Gastrocnemius medialis (tissue), 4 donors: ENCODE data around the gene TPM3. TPM values are rescaled to one million over a fixed set of nuclear protein-coding genes. Genes with fewer than 3 reads are reported as not detected.

Experiments
- ATAC-seq, 2 donors: fragments of 150-250 bp; one replicate each; pipeline ENCODE4 v1.9.1; 2016
- DNase-seq, 2 donors: peaks; one replicate each; pipeline ENCODE4 v3.0.0-alpha.2; 2019
- H3K27ac ChIP-seq, 4 donors: fragments of 200-600 bp; sonication (generic); 1 replicate in 1 of 4; 2 replicates in 3 of 4; pipeline ENCODE4 v1.5.1; 2016 to 2018; ENCODE audit warnings: mild to moderate bottlenecking in 2 of 4, moderate library complexity in 1 of 4
- H3K27me3 ChIP-seq, 3 donors: fragments of 200-600 bp; sonication (generic) in 2 of 3; 1 replicate in 1 of 3; 2 replicates in 2 of 3; pipeline versions ENCODE4 v1.5.1 to v1.6.0; 2016 to 2019; ENCODE audit warnings: mild to moderate bottlenecking in 1 of 3, moderate library complexity in 1 of 3
- H3K36me3 ChIP-seq, 2 donors: fragments of 200-600 bp; sonication (generic) in 1 of 2; one replicate each; pipeline ENCODE4 v1.5.1; 2017 to 2018
- H3K4me1 ChIP-seq, 2 donors: fragments of 200-600 bp; sonication (generic) in 1 of 2; one replicate each; pipeline ENCODE4 v1.5.1; 2016 to 2017; ENCODE audit warnings: mild to moderate bottlenecking in 2 of 2
- H3K4me3 ChIP-seq, 4 donors: fragments of 200-600 bp; sonication (generic) in 3 of 4; 1 replicate in 1 of 4; 2 replicates in 3 of 4; pipeline ENCODE4 v1.5.1; 2016 to 2019; ENCODE audit warnings: mild to moderate bottlenecking in 2 of 4
- H3K9me3 ChIP-seq, 3 donors: fragments of 200-600 bp; sonication (generic) in 2 of 3; 1 replicate in 1 of 3; 2 replicates in 2 of 3; pipeline ENCODE4 v1.5.1; 2016 to 2019
- POLR2A ChIP-seq, 2 donors: fragments of 450-650 bp; IDR thresholded peaks; one replicate each; pipeline ENCODE4 v1.6.1; 2017; ENCODE audit warnings: antibody characterized with exemption in 2 of 2, mild to moderate bottlenecking in 2 of 2, moderate library complexity in 2 of 2
- in situ Hi-C, 4 donors: fragments of 200-750 bp; cut with MboI; loops; one replicate each; pipeline versions ENCODE4 v1.15.0 to v1.8.0; 2017; ENCODE audit warnings: low sequenced_read_pairs in 4 of 4
- intact Hi-C: fragments of 100-400 bp; cut with DNase I; formaldehyde crosslinking; loops from one replicate; pipeline ENCODE4 v1.15.1; 2023; ENCODE audit warnings: low total_unique reads
- total RNA-seq, 4 donors: library from RNA; depleted of rRNA; stranded (reverse); fragments of >200 nt; gene quantifications; one replicate each; pipeline versions ENCODE4 v1.1.0 to v1.2.3, GENCODE V29; 2016
- TF ChIP-seq, protein P1 (sequence below), 5 experiments: fragments of 450-650 bp in 3 of 5; fragments of 200-600 bp in 2 of 5; sonication (generic) in 2 of 5; IDR thresholded peaks in 4 of 5; conservative IDR thresholded peaks in 1 of 5; 1 replicate in 4 of 5; 2 replicates in 1 of 5; pipeline ENCODE4 v1.5.1; 2016 to 2019; ENCODE audit warnings: antibody characterized with exemption in 5 of 5, mild to moderate bottlenecking in 3 of 5, moderate library complexity in 3 of 5

TPM3 gene
- total RNA-seq, 4 donors from 2014 or later: 1,776 to 3,699 (median 2,786) TPM

DNA sequence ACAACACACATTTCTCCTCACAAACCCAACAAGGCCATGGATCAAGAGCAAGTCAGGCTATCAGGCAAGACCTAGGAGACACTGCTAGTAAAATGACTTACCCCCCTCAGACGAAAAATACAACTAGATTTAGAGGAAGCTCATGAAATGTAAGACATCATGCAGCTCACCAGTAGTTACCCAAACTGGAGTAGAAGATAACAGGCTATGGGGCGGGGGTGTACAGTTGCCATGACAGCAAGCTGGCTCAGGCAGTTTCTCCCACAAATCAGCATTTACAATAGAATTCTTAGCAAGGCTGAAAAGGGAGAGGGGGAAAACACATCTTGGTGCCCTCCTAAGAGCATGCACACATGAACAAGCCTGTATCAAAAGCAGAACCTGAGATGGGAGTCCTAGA lies 13.9 kb downstream of the TPM3 start:
- DNase-seq (no peak), ATAC-seq (no peak)
- H3K4me1 ChIP-seq: peaks cover 54 to 77% of the 10 kb centered on the region in 2 donors
- H3K36me3 ChIP-seq: peaks cover 0 to 50% of the 10 kb centered on the region in 2 donors
- no peaks in the 10 kb centered on the region for H3K9me3 ChIP-seq
- TF ChIP-seq, protein P1, sequence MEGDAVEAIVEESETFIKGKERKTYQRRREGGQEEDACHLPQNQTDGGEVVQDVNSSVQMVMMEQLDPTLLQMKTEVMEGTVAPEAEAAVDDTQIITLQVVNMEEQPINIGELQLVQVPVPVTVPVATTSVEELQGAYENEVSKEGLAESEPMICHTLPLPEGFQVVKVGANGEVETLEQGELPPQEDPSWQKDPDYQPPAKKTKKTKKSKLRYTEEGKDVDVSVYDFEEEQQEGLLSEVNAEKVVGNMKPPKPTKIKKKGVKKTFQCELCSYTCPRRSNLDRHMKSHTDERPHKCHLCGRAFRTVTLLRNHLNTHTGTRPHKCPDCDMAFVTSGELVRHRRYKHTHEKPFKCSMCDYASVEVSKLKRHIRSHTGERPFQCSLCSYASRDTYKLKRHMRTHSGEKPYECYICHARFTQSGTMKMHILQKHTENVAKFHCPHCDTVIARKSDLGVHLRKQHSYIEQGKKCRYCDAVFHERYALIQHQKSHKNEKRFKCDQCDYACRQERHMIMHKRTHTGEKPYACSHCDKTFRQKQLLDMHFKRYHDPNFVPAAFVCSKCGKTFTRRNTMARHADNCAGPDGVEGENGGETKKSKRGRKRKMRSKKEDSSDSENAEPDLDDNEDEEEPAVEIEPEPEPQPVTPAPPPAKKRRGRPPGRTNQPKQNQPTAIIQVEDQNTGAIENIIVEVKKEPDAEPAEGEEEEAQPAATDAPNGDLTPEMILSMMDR (IDR thresholded peaks at IDR 0.05 in 4 of 5, conservative IDR thresholded peaks at IDR 0.05 in 1 of 5): no peak
- no peak for TF ChIP-seq POLR2A (IDR thresholded peaks at IDR 0.05)
- peak overlapping the region; percentile 41 to 86 (median 52) for H3K27ac ChIP-seq
- intact Hi-C loops (no loop called here), in situ Hi-C loops (no loop called here)
- no peaks in the 10 kb centered on the region for H3K27me3 ChIP-seq
- no peak overlapping the region for H3K4me3 ChIP-seq

DNA sequence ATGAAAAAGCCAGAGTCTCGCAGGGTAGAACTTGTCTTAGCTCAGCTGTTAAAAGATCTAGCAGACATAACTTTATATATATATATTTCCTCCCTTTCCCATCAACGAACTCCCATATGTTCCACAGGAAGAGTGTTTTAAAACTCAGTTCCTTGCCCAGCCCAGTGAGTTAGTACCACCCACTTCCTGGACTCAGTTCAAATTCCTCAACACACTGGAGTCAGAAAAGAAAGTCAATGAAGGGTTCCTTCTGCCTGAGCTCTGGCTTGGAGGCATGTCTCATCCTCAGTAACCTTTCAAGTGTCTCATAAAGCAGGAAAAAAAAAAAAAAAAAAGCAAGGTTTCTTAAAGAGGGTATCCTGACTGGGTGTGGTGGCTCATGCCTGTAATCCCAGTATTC lies 15.6 kb downstream of the TPM3 start:
- TF ChIP-seq, protein P1 (IDR thresholded peaks at IDR 0.05 in 4 of 5, conservative IDR thresholded peaks at IDR 0.05 in 1 of 5): no peak
- TF ChIP-seq POLR2A (IDR thresholded peaks at IDR 0.05): no peak
- Histone ChIP-seq H3K4me1 (peaks cover 48 to 65% of the 10 kb centered on the region in 2 donors), H3K36me3 (peaks cover 4 to 67% of the 10 kb centered on the region in 2 donors), H3K27me3 (no peaks in the 10 kb centered on the region), H3K9me3 (no peaks in the 10 kb centered on the region), H3K27ac (peak overlapping the region; percentile 41 to 86 (median 56)), H3K4me3 (no peak overlapping the region)
- intact Hi-C loops: no loop called here
- in situ Hi-C loops: no loop called here
- ATAC-seq (peak in 1 of 2 donors; percentile 38), DNase-seq (no peak)

DNA sequence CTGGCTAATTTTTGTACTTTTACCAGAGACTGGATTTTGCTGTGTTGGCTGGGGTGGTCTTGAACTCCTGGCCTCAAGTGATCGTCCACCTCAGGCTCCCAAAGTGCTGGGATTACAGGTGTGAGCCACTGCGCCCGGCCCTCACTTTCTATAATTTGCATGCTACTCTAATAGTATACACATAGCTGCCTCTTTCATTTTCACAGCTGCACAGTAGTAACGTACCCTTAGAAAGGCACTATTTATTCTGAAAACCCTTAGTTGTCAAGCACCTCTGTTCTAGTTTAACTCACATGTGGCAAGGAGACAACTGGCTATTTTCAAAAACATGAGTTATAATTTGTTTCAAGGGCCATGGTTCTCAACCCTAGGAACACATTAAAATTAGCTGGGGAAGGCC lies 17.2 kb downstream of the TPM3 start:
- peaks cover 9 to 80% of the 10 kb centered on the region in 2 donors for H3K36me3 ChIP-seq
- H3K27me3 ChIP-seq: no peaks in the 10 kb centered on the region
- H3K4me1 ChIP-seq: peaks cover 32 to 55% of the 10 kb centered on the region in 2 donors
- ATAC-seq (no peak), DNase-seq (no peak)
- H3K27ac ChIP-seq: peak overlapping the region in 2 of 4 donors; percentile 29 to 30
- H3K4me3 ChIP-seq: no peak overlapping the region
- in situ Hi-C loops: no loop called here
- no peaks in the 10 kb centered on the region for H3K9me3 ChIP-seq
- TF ChIP-seq, protein P1 (IDR thresholded peaks at IDR 0.05 in 4 of 5, conservative IDR thresholded peaks at IDR 0.05 in 1 of 5): no peak
- no peak for TF ChIP-seq POLR2A (IDR thresholded peaks at IDR 0.05)
- intact Hi-C loops: no loop called here

DNA sequence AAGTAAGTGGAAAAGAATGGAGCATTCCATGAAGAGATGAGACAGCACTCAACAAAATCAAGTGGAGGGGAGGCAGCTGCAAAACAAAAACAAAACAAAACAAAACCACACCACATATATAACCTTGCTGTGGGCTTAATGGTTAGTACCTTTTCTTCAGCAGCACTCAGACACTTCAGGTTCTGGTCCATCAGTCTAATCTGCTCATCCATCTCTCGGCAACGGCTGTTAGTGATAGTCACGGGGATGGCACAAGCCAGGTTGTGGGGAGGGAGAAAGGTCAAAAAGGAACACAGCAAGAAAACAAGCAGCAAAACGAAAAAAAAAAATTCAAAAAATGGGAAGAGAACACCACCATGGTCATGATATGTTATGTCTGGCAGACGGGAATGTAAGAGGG lies 20.0 kb downstream of the TPM3 start:
- in situ Hi-C loops: no loop called here
- intact Hi-C loops: no loop called here
- Histone ChIP-seq H3K4me3 (no peak overlapping the region), H3K27ac (peak overlapping the region; percentile 17 to 72 (median 44)), H3K27me3 (no peaks in the 10 kb centered on the region), H3K4me1 (peaks cover 9 to 27% of the 10 kb centered on the region in 2 donors), H3K9me3 (no peaks in the 10 kb centered on the region), H3K36me3 (peaks cover 9 to 90% of the 10 kb centered on the region in 2 donors)
- no peak for TF ChIP-seq POLR2A (IDR thresholded peaks at IDR 0.05)
- TF ChIP-seq, protein P1 (IDR thresholded peaks at IDR 0.05 in 4 of 5, conservative IDR thresholded peaks at IDR 0.05 in 1 of 5): no peak
- DNase-seq (no peak), ATAC-seq (no peak)

DNA sequence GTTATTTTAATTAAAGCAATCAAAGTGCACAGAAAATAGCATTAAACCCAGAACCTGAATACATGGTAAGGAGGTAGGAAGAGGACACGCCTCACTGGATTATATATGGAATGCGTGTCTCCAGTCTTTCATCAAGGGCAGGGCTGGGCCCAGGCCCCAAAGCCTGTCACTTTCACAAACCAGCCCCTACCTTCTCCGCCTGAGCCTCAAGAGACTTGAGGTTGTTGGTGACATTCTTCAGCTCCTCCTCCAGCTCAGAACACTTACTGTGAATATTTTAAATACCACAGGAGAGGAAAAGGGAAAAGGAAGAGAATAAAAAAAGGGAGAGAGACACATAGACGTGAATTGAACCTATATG lies 20.7 kb downstream of the TPM3 start:
- H3K4me3 ChIP-seq: no peak overlapping the region
- no peaks in the 10 kb centered on the region for H3K27me3 ChIP-seq
- H3K36me3 ChIP-seq: peaks cover 9 to 97% of the 10 kb centered on the region in 2 donors
- in situ Hi-C loops: no loop called here
- TF ChIP-seq, protein P1 (IDR thresholded peaks at IDR 0.05 in 4 of 5, conservative IDR thresholded peaks at IDR 0.05 in 1 of 5): no peak
- TF ChIP-seq POLR2A (IDR thresholded peaks at IDR 0.05): no peak
- intact Hi-C loops: no loop called here
- DNase-seq (no peak), ATAC-seq (no peak)
- peaks cover 6 to 22% of the 10 kb centered on the region in 2 donors for H3K4me1 ChIP-seq
- no peaks in the 10 kb centered on the region for H3K9me3 ChIP-seq
- peak overlapping the region; percentile 17 to 72 (median 56) for H3K27ac ChIP-seq
